SKM-1 treated with dmso at 0.1 percent for 144 hours (cell line): ENCODE measurements around the gene EXOC3L2.

ENCODE experiments used
- DNase-seq: peaks from one replicate; lab custom pipeline; 2025; ENCODE audit not compliant: unreplicated experiment; lab: John Stamatoyannopoulos, UW

The EXOC3L2 gene

GRCh38 chr19:45222724-45223123 is 22.5 kb downstream of the EXOC3L2 start:
- no peak for DNase-seq

GRCh38 chr19:45218911-45219743 is 26.1 kb downstream of the EXOC3L2 start:
- DNase-seq = no peak

- DNase-seq = no peak
Observed at GRCh38 chr19:45218426-45218825, 26.8 kb downstream of the EXOC3L2 start.

- DNase-seq = no peak
Observed at GRCh38 chr19:45217957-45218334, 27.3 kb downstream of the EXOC3L2 start.

- no peak for DNase-seq
Observed at GRCh38 chr19:45217193-45217956, 27.8 kb downstream of the EXOC3L2 start.

- no peak for DNase-seq
Observed at GRCh38 chr19:45216667-45217066, 28.5 kb downstream of the EXOC3L2 start.

GRCh38 chr19:45215391-45216191 is 29.6 kb downstream of the EXOC3L2 start:
- no peak for DNase-seq

- DNase-seq = no peak
Observed at GRCh38 chr19:45213031-45213430, 32.2 kb downstream of the EXOC3L2 start.

GRCh38 chr19:45211751-45212381 is 33.3 kb downstream of the EXOC3L2 start:
- DNase-seq = no peak

- DNase-seq = no peak
Observed at GRCh38 chr19:45206328-45206727, 38.9 kb downstream of the EXOC3L2 start.

GRCh38 chr19:45205810-45206209 is 39.4 kb downstream of the EXOC3L2 start:
- no peak for DNase-seq

- no peak for DNase-seq
Observed at GRCh38 chr19:45202637-45203036, 42.6 kb downstream of the EXOC3L2 start.

GRCh38 chr19:45200568-45200967 is 44.6 kb downstream of the EXOC3L2 start:
- no peak for DNase-seq

GRCh38 chr19:45195764-45196163 is 49.4 kb downstream of the EXOC3L2 start:
- no peak for DNase-seq

- DNase-seq = no peak
Observed at GRCh38 chr19:45191375-45191774, 53.8 kb downstream of the EXOC3L2 start.

GRCh38 chr19:45189971-45190370 is 55.2 kb downstream of the EXOC3L2 start:
- no peak for DNase-seq

- DNase-seq = no peak
Observed at GRCh38 chr19:45187421-45188100, 57.6 kb downstream of the EXOC3L2 start.

- DNase-seq = no peak
Observed at GRCh38 chr19:45186509-45187334, 58.5 kb downstream of the EXOC3L2 start.

GRCh38 chr19:45184115-45184514 is 61.1 kb downstream of the EXOC3L2 start:
- no peak for DNase-seq

- DNase-seq = no peak
Observed at GRCh38 chr19:45182758-45183157, 62.4 kb downstream of the EXOC3L2 start.
